Measurements from ENCODE around the gene TEAD2.

Gene TEAD2

GRCh38 chr19:49339301-49340068 lies 22.7 kb downstream of the TEAD2 start:
- no peaks in the 10 kb centered on the region for H3K9me2 ChIP-seq (replicated peaks; ENCODE audit: control insufficient read depth, low read length)
- H3K27me3 ChIP-seq (ENCODE audit: control insufficient read depth, low read length), result no peaks in the 10 kb centered on the region
- H3F3A ChIP-seq (ENCODE audit: control insufficient read depth, insufficient read depth), result peaks cover 53% of the 10 kb centered on the region
- H3K36me3 ChIP-seq (ENCODE audit: control insufficient read depth, low read length), result peaks cover 63% of the 10 kb centered on the region
- H3K4me2 ChIP-seq (ENCODE audit: low read length), result peak overlapping the region; percentile 99
- peaks cover 65% of the 10 kb centered on the region for H3K4me1 ChIP-seq (ENCODE audit: control insufficient read depth, low read length)
- H3K27ac ChIP-seq (ENCODE audit: low read depth, low read length), result peak overlapping the region; percentile 88
- TF ChIP-seq CTCF (IDR thresholded peaks at IDR 0.05; ENCODE audit: low read depth, low read length, poor library complexity, severe bottlenecking), result peak; percentile 16
- TF ChIP-seq EZH2phosphoT487 (IDR thresholded peaks at IDR 0.05; ENCODE audit: borderline replicate concordance, low read length), result no peak
- H3K79me2 ChIP-seq (ENCODE audit: control insufficient read depth, low read length), result peaks cover 48% of the 10 kb centered on the region
- H4K20me1 ChIP-seq (ENCODE audit: control insufficient read depth, insufficient read depth, low read depth, low read length), result peaks cover 11% of the 10 kb centered on the region; the same call in 1 of the 2 replicates
- H3K9me3 ChIP-seq (ENCODE audit: control insufficient read depth, insufficient read depth, low read length), result no peaks in the 10 kb centered on the region
- H3K4me3 ChIP-seq (ENCODE audit: low read length), result peak overlapping the region; percentile 85

- Histone ChIP-seq H3K27me3 (ENCODE audit: control insufficient read depth, low read length) (no peaks in the 10 kb centered on the region), H3K79me2 (ENCODE audit: control insufficient read depth, low read length) (peaks cover 48% of the 10 kb centered on the region), H3K9me3 (ENCODE audit: control insufficient read depth, insufficient read depth, low read length) (no peaks in the 10 kb centered on the region), H4K20me1 (ENCODE audit: control insufficient read depth, insufficient read depth, low read depth, low read length) (peaks cover 11% of the 10 kb centered on the region; the same call in 1 of the 2 replicates), H3K9me2 (replicated peaks; ENCODE audit: control insufficient read depth, low read length) (no peaks in the 10 kb centered on the region), H3F3A (ENCODE audit: control insufficient read depth, insufficient read depth) (peaks cover 58% of the 10 kb centered on the region), H3K4me2 (ENCODE audit: low read length) (peak overlapping the region; percentile 99), H3K4me1 (ENCODE audit: control insufficient read depth, low read length) (peaks cover 71% of the 10 kb centered on the region), H3K27ac (ENCODE audit: low read depth, low read length) (peak overlapping the region; percentile 88), H3K36me3 (ENCODE audit: control insufficient read depth, low read length) (peaks cover 63% of the 10 kb centered on the region), H3K4me3 (ENCODE audit: low read length) (peak overlapping the region; percentile 85)
- TF ChIP-seq CTCF (IDR thresholded peaks at IDR 0.05; ENCODE audit: low read depth, low read length, poor library complexity, severe bottlenecking) (no peak), EZH2phosphoT487 (IDR thresholded peaks at IDR 0.05; ENCODE audit: borderline replicate concordance, low read length) (no peak)
Observed at GRCh38 chr19:49338691-49339300, 23.4 kb downstream of the TEAD2 start.

- Histone ChIP-seq H3F3A (ENCODE audit: control insufficient read depth, insufficient read depth) (peaks cover 63% of the 10 kb centered on the region), H3K27me3 (ENCODE audit: control insufficient read depth, low read length) (no peaks in the 10 kb centered on the region), H3K4me1 (ENCODE audit: control insufficient read depth, low read length) (peaks cover 77% of the 10 kb centered on the region), H3K9me2 (replicated peaks; ENCODE audit: control insufficient read depth, low read length) (no peaks in the 10 kb centered on the region), H3K79me2 (ENCODE audit: control insufficient read depth, low read length) (peaks cover 51% of the 10 kb centered on the region), H3K4me3 (ENCODE audit: low read length) (peak overlapping the region; percentile 85), H3K4me2 (ENCODE audit: low read length) (peak overlapping the region; percentile 99), H3K27ac (ENCODE audit: low read depth, low read length) (peak overlapping the region; percentile 19; the same call in 1 of the 2 replicates), H4K20me1 (ENCODE audit: control insufficient read depth, insufficient read depth, low read depth, low read length) (peaks cover 11% of the 10 kb centered on the region; the same call in 1 of the 2 replicates), H3K9me3 (ENCODE audit: control insufficient read depth, insufficient read depth, low read length) (no peaks in the 10 kb centered on the region), H3K36me3 (ENCODE audit: control insufficient read depth, low read length) (peaks cover 66% of the 10 kb centered on the region)
- TF ChIP-seq CTCF (IDR thresholded peaks at IDR 0.05; ENCODE audit: low read depth, low read length, poor library complexity, severe bottlenecking) (no peak), EZH2phosphoT487 (IDR thresholded peaks at IDR 0.05; ENCODE audit: borderline replicate concordance, low read length) (no peak)
Observed at GRCh38 chr19:49338023-49338677, 24.1 kb downstream of the TEAD2 start.

Data from DOHH2 (cell line).